NCI-H1417 (cell line): ENCODE results near the gene POLQ.
"Not testable (repeated sequence)": the region's sequence is repeated elsewhere in the genome, so short reads cannot be mapped to it uniquely, and the experiment has no call there.

Experiments used
- DNase-seq, 3 experiments: peaks; one replicate each; lab custom pipeline; 2025; lab: John Stamatoyannopoulos, UW

Gene POLQ

DNA sequence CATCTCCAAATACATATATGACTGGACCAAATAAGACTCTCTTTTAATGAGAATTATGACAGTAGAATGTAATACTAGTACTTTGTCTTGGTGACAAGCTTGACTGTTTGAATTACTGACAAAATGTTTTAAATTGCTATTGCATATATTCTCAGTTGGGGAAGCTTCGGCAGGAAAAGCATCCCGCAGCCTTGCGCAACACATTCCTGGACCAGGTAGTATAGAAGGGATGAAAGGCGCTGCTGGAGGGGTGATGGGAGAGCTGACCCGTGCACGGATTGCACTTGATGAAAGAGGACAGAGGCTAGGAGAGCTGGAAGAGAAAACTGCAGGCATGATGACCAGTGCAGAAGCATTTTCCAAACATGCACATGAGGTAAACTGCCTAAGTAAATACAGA lies 127.6 kb downstream of the POLQ start:
- no peak for DNase-seq

DNA sequence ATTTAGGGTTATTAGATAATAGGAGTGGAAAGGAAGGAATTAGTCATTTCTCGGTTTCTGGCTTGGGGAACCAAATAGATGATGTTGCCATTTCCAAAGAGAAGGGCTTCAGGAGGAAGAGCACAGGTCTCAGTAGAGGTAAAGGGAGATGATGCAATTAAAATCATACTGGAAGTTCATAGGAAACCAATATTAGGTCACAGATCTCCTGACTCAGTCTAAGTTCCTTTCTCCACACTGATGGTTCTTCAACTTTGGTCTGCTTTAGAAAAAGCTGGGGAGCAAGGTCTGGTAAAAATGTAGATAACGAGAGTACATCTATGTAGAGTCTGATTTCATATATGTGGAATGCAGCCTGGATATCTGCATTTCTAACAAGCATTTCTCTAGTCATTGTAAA lies 130.9 kb downstream of the POLQ start:
- no peak for DNase-seq

DNA sequence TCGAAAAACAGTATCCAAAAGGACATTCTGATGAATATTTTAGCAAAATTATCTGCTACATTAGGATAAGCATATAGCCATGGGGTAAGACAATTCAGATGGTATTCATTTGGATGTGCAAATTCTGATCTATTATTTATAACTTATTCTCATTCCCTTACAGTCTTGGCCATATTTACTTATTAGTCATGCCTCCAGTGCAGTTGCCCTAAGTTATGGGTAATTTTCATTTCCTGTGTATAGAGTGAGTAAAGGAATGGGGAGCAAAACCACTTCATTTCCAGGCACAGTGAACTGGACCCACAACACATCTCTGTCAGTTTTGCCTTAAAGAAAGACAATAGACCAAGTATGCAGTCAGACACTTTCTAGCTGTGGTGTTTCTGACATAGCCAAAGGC lies 134.3 kb downstream of the POLQ start:
- no peak for DNase-seq

DNA sequence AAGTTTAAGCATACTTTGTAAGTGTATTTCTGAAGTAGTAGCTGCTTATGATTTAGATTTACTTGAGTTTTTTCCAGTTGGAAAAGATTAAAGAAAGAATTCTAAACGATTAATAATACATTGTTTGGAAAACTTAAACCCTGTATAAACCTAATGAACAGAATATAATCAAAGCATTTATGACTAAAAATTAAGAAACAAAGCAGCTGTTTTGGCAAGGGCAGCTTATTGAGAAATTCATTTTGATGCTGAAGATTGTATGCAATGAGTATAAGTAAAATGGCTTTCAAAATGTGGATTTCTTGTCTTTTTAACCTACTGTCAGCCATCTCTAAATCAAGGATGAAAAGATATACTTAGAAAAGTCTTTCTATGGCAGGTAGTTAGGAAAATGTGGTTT lies 140.2 kb downstream of the POLQ start:
- DNase-seq: no peak

DNA sequence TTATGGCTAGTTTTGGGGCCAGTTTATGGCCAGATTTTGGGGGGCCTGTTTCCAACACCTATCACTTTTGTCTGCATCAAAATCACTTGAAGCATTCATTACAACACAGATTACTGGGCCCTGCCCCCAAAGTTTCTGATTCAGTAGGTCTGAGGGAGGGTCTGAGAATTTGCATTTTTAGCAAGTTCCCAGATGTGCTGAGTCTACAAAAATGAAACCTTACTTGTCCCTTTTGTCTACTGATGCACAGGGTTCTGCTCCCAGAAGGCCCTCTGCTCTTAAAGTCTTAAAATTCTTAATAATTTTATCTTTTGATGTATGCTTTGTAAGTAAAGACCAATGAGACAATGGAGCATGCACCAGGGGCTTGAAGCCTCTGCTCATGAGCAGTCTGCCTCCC lies 146.0 kb downstream of the POLQ start:
- DNase-seq: no peak

DNA sequence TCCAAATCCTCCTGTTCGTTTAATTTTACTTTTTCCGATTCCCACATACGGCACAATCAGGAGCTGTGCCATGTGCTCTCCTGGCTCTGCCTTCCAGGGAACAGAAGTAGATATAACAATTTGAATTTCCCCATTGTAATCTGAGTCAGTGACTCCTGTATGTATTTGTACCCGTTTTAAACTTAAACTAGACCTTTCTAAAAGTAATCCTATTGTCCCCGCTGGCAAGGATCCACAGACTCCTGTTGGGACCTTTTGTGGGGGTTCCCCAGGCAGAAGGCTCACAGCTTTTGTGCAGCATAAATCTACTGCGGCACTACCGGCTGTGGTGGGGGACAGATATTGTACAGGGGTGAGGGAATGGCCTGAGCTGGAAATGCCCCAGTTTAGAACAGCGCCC lies 147.7 kb downstream of the POLQ start:
- DNase-seq: not testable (repeated sequence)

DNA sequence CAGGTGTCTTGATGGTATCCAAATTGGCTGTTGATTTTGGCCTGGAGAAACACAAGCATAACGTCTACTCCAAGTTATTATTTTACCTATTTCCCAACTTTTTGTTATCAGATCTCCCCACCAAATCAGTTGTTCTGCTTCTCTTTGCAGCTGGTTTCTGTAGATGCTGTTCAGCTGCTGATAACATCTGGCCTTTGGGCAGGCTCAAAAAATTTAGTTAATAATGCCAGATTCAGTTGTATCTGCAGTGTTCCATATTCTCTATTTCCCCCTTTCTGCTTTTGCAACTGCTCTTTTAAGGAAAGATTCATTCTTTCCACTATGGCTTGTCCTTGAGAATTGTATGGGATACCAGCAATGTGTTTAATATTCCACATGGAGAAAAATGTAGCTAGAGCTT lies 149.8 kb downstream of the POLQ start:
- DNase-seq: not testable (repeated sequence)

DNA sequence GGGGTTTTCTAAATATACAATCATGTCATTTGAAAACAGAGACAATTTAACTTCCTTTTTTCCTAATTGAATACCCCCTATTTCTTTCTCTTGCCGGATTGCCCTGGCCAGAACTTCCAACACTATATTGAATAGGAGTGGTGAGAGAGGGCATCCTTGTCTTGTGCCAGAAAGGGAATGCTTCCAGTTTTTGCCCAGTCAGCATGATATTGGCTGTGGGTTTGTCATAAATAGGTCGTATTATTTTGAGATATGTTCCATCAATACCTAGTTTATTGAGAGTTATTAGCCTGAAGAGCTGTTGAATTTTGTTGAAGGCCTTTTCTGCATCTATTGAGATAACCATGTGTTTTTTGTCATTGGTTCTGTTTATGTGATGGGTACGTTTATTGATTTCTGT lies 157.5 kb downstream of the POLQ start:
- DNase-seq: not testable (repeated sequence)
